ENCODE measurements around the gene ZNF100. TPM values are rescaled to one million over a fixed set of nuclear protein-coding genes. Genes with fewer than 3 reads are reported as not detected.
A peak's percentile ranks its signal among the peaks of the same experiment; 100 is the strongest.

Gene ZNF100
- total RNA-seq, 4 donors from 2014 or later, result 2.6 to 9.3 (median 5.1) TPM

GRCh38 chr19:21704320-21704719 lies 63.1 kb downstream of the ZNF100 start:
- no peaks in the 10 kb centered on the region for H3K27me3 ChIP-seq
- no peaks in the 10 kb centered on the region for H3K4me1 ChIP-seq
- H3K27ac ChIP-seq, result no peak overlapping the region
- no peak for ATAC-seq
- WGBS, 2 donors (ENCODE audit: low coverage in 1 of 2), result 42 to 48% methylated on average over 3 of the region's 3 CpGs
- H3K9me3 ChIP-seq, result no peaks in the 10 kb centered on the region
- H3K36me3 ChIP-seq, result no peaks in the 10 kb centered on the region
- no peak for TF ChIP-seq EP300 (IDR thresholded peaks at IDR 0.05)
- no peak for TF ChIP-seq POLR2AphosphoS5 (IDR thresholded peaks at IDR 0.05)
- no peak for TF ChIP-seq CTCF (IDR thresholded peaks at IDR 0.05)
- TF ChIP-seq POLR2A (IDR thresholded peaks at IDR 0.05), result no peak
- no peak overlapping the region for H3K4me3 ChIP-seq

GRCh38 chr19:21699197-21699596 lies 68.2 kb downstream of the ZNF100 start:
- peaks cover 0 to 6% (median 0%) of the 10 kb centered on the region in 3 donors for H3K4me1 ChIP-seq
- no peaks in the 10 kb centered on the region for H3K27me3 ChIP-seq
- H3K9me3 ChIP-seq, result no peaks in the 10 kb centered on the region
- WGBS, 2 donors (ENCODE audit: low coverage in 1 of 2), result 56 to 83% methylated on average over 2 to 3 of the region's 3 CpGs
- TF ChIP-seq CTCF (IDR thresholded peaks at IDR 0.05), result no peak
- no peak for TF ChIP-seq POLR2AphosphoS5 (IDR thresholded peaks at IDR 0.05)
- TF ChIP-seq EP300 (IDR thresholded peaks at IDR 0.05), result no peak
- no peak for TF ChIP-seq POLR2A (IDR thresholded peaks at IDR 0.05)
- no peak for ATAC-seq
- H3K36me3 ChIP-seq, result no peaks in the 10 kb centered on the region
- H3K27ac ChIP-seq, result no peak overlapping the region
- H3K4me3 ChIP-seq, result no peak overlapping the region

GRCh38 chr19:21698215-21698614 lies 69.2 kb downstream of the ZNF100 start:
- no peak for ATAC-seq
- no peaks in the 10 kb centered on the region for H3K36me3 ChIP-seq
- H3K4me3 ChIP-seq, result no peak overlapping the region
- peaks cover 0 to 10% (median 0%) of the 10 kb centered on the region in 3 donors for H3K4me1 ChIP-seq
- H3K27ac ChIP-seq, result no peak overlapping the region
- H3K9me3 ChIP-seq, result no peaks in the 10 kb centered on the region
- TF ChIP-seq POLR2AphosphoS5 (IDR thresholded peaks at IDR 0.05), result no peak
- TF ChIP-seq CTCF (IDR thresholded peaks at IDR 0.05), result peak; percentile 36 to 69 (median 67)
- 19 to 34% methylated on average over 4 of the region's 4 CpGs for WGBS, 2 donors (ENCODE audit: low coverage in 1 of 2)
- no peaks in the 10 kb centered on the region for H3K27me3 ChIP-seq

- Histone ChIP-seq H3K27ac (no peak overlapping the region), H3K4me3 (no peak overlapping the region), H3K27me3 (no peaks in the 10 kb centered on the region), H3K9me3 (no peaks in the 10 kb centered on the region), H3K4me1 (peaks cover 0 to 10% (median 0%) of the 10 kb centered on the region in 3 donors), H3K36me3 (no peaks in the 10 kb centered on the region)
- TF ChIP-seq POLR2AphosphoS5 (IDR thresholded peaks at IDR 0.05) (no peak), CTCF (IDR thresholded peaks at IDR 0.05) (no peak), EP300 (IDR thresholded peaks at IDR 0.05) (no peak), POLR2A (IDR thresholded peaks at IDR 0.05) (no peak)
- 20 to 58% methylated on average over 3 of the region's 3 CpGs for WGBS, 2 donors (ENCODE audit: low coverage in 1 of 2)
- ATAC-seq, result no peak
Observed at GRCh38 chr19:21697698-21698097, 69.7 kb downstream of the ZNF100 start.

- no peak overlapping the region for H3K27ac ChIP-seq
- H3K4me1 ChIP-seq, result peaks cover 0 to 15% (median 0%) of the 10 kb centered on the region in 3 donors
- 28 to 42% methylated on average over 5 to 7 of the region's 7 CpGs for WGBS, 2 donors (ENCODE audit: low coverage in 1 of 2)
- ATAC-seq, result no peak
- no peaks in the 10 kb centered on the region for H3K27me3 ChIP-seq
- no peaks in the 10 kb centered on the region for H3K9me3 ChIP-seq
- no peak overlapping the region for H3K4me3 ChIP-seq
- no peaks in the 10 kb centered on the region for H3K36me3 ChIP-seq
- TF ChIP-seq POLR2AphosphoS5 (IDR thresholded peaks at IDR 0.05) (no peak), CTCF (IDR thresholded peaks at IDR 0.05) (no peak), POLR2A (IDR thresholded peaks at IDR 0.05) (no peak), EP300 (IDR thresholded peaks at IDR 0.05) (no peak)
Observed at GRCh38 chr19:21694171-21694906, 73.0 kb downstream of the ZNF100 start.

Data from gastroesophageal sphincter (tissue), 4 donors.